PC-9 (cell line): ENCODE measurements around the gene CTXN3. TPM values are rescaled to one million over a fixed set of nuclear protein-coding genes. Genes with fewer than 3 reads are reported as not detected.

Experiments
- BruUV-seq: library from RNA; stranded (reverse); fragments of 400-500 nt; replicated peaks from 2 replicates; lab custom pipeline; 2021; lab: Mats Ljungman, UMichigan
- CTCF ChIA-PET: fragments of 300-600 bp; sonication (Branson Sonifier 250); formaldehyde crosslinking; loops from one replicate; lab custom pipeline; 2022; ENCODE audit warnings: antibody characterized with exemption; lab: Charles Lee
- POLR2A ChIA-PET: fragments of 300-600 bp; sonication (Branson Sonifier 250); formaldehyde crosslinking; loops from one replicate; lab custom pipeline; 2022; ENCODE audit warnings: antibody characterized with exemption; ENCODE audit not compliant: unreplicated experiment; lab: Charles Lee
- DNase-seq, 2 experiments: peaks; one replicate each; pipeline versions ENCODE4 v3.0.0 to v3.0.0-alpha.2; 2015 to 2022; ENCODE audit warnings: mixed read lengths in 1 of 2
- H2AFZ ChIP-seq: fragments of 200-600 bp; sonication (generic); 2 replicates; pipeline ENCODE4 v1.8.1; 2017; ENCODE audit warnings: antibody characterized with exemption
- H3F3A ChIP-seq: fragments of 200-600 bp; sonication (generic); 2 replicates; pipeline ENCODE4 v1.8.1; 2017; ENCODE audit warnings: antibody characterized with exemption, mild to moderate bottlenecking, low read depth; ENCODE audit not compliant: insufficient read depth
- H3K27ac ChIP-seq: fragments of 200-600 bp; sonication (generic); 2 replicates; pipeline ENCODE4 v1.6.1; 2016; ENCODE audit warnings: mixed run types
- H3K27me3 ChIP-seq: fragments of 200-600 bp; sonication (generic); 2 replicates; pipeline ENCODE4 v1.6.1; 2016; ENCODE audit warnings: low read depth, mixed run types; ENCODE audit not compliant: insufficient read depth
- H3K36me3 ChIP-seq: fragments of 200-600 bp; sonication (generic); 2 replicates; pipeline ENCODE4 v1.6.1; 2016; ENCODE audit warnings: low read depth, mixed run types
- H3K4me1 ChIP-seq: fragments of 200-600 bp; sonication (generic); replicated peaks from 2 replicates; pipeline ENCODE4 v1.6.1; 2016; ENCODE audit warnings: mixed run types; ENCODE audit not compliant: insufficient read depth
- H3K4me2 ChIP-seq: fragments of 200-600 bp; sonication (generic); 2 replicates; pipeline ENCODE4 v1.6.1; 2017; ENCODE audit warnings: mixed run types
- H3K4me3 ChIP-seq: fragments of 200-600 bp; sonication (generic); 2 replicates; pipeline ENCODE4 v1.6.1; 2016; ENCODE audit warnings: mixed run types
- H3K79me2 ChIP-seq: fragments of 200-600 bp; sonication (generic); 2 replicates; pipeline ENCODE4 v1.6.1; 2017; ENCODE audit warnings: low read depth, mixed run types
- H3K9me2 ChIP-seq: fragments of 200-600 bp; sonication (generic); 2 replicates; pipeline ENCODE4 v1.8.1; 2017; ENCODE audit warnings: mild to moderate bottlenecking; ENCODE audit not compliant: insufficient read depth
- H3K9me3 ChIP-seq: fragments of 200-600 bp; sonication (generic); 2 replicates; pipeline ENCODE4 v1.8.1; 2016; ENCODE audit warnings: low read depth; ENCODE audit not compliant: insufficient read depth
- H4K20me1 ChIP-seq: fragments of 200-600 bp; sonication (generic); 2 replicates; pipeline ENCODE4 v1.8.1; 2017; ENCODE audit not compliant: insufficient read depth
- CTCF ChIP-seq: fragments of 200-600 bp; sonication (generic); conservative IDR thresholded peaks from 2 replicates; pipeline ENCODE4 v1.6.1; 2017; ENCODE audit warnings: mixed run types, antibody characterized with exemption, mild to moderate bottlenecking, moderate library complexity
- EZH2 ChIP-seq: fragments of 200-600 bp; sonication (generic); IDR thresholded peaks from 2 replicates; pipeline ENCODE4 v1.8.0; 2017; ENCODE audit warnings: antibody characterized with exemption, low read depth
- intact Hi-C: fragments of 100-400 bp; cut with micrococcal nuclease; formaldehyde crosslinking; loops from one replicate; pipeline ENCODE4 v1.10.0; 2022; ENCODE audit not compliant: unreplicated experiment
- total RNA-seq: library from RNA; stranded (reverse); gene quantifications from 2 replicates; pipeline ENCODE4 v1.2.3, GENCODE V29; 2021

Gene CTXN3
- total RNA-seq, 1 experiment from 2014 or later: not detected

- Histone ChIP-seq H3K27me3 (no peaks in the 10 kb centered on the region), H2AFZ (no peak overlapping the region), H3K9me2 (0 out of 2 replicates have a peak, but pooled peaks cover 8% of the 10 kb centered on the region), H3K27ac (no peak overlapping the region), H3K4me2 (no peak overlapping the region), H3K79me2 (no peaks in the 10 kb centered on the region), H3K36me3 (no peaks in the 10 kb centered on the region), H3F3A (no peaks in the 10 kb centered on the region), H3K9me3 (no peaks in the 10 kb centered on the region), H3K4me3 (no peak overlapping the region), H3K4me1 (no peaks in the 10 kb centered on the region), H4K20me1 (no peaks in the 10 kb centered on the region)
- ChIA-PET CTCF (no interaction called here), POLR2A (interaction anchor here (0.5 kb wide), 1 partner anchor 492 kb away, joined by 5 read pairs; no protein-coding TSS in a partner anchor)
- no peak for TF ChIP-seq EZH2
- TF ChIP-seq CTCF: no peak
- BruUV-seq: no TSS peak
- DNase-seq: no peak
- intact Hi-C loops: no loop called here
These were observed 31.7 kb downstream of the CTXN3 start for GRCh38 chr5:127680595-127680994.

DNA sequence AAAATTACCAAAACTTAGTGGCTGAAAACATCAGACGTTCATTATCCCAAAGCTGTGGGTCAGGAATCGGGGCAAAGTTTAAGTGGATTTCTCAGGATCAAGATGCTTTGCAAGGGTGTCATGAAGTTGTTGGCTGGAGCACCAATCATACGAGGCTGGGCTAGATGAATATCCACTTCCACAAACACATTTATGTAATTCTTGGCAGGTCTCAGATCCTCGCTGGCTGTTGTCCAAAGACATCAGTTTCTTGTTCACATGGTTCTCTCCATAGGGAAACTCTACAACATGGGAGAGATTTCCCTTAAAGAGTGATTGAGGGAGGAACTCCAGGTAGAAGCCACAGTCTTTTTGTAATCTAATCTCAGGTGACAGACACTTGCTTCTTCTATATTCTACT, 34.1 kb downstream of the CTXN3 start:
- TF ChIP-seq CTCF (no peak), EZH2 (no peak)
- Histone ChIP-seq H3K36me3 (no peaks in the 10 kb centered on the region), H4K20me1 (no peaks in the 10 kb centered on the region), H3K4me1 (no peaks in the 10 kb centered on the region), H3K9me3 (no peaks in the 10 kb centered on the region), H3K4me2 (no peak overlapping the region), H3K27ac (no peak overlapping the region), H3F3A (no peaks in the 10 kb centered on the region), H3K4me3 (no peak overlapping the region), H3K27me3 (no peaks in the 10 kb centered on the region), H3K9me2 (0 out of 2 replicates have a peak, but pooled peaks cover 8% of the 10 kb centered on the region), H3K79me2 (no peaks in the 10 kb centered on the region), H2AFZ (no peak overlapping the region)
- intact Hi-C loops: no loop called here
- ChIA-PET CTCF (no interaction called here), POLR2A (no interaction called here)
- BruUV-seq: no TSS peak
- no peak for DNase-seq

DNA sequence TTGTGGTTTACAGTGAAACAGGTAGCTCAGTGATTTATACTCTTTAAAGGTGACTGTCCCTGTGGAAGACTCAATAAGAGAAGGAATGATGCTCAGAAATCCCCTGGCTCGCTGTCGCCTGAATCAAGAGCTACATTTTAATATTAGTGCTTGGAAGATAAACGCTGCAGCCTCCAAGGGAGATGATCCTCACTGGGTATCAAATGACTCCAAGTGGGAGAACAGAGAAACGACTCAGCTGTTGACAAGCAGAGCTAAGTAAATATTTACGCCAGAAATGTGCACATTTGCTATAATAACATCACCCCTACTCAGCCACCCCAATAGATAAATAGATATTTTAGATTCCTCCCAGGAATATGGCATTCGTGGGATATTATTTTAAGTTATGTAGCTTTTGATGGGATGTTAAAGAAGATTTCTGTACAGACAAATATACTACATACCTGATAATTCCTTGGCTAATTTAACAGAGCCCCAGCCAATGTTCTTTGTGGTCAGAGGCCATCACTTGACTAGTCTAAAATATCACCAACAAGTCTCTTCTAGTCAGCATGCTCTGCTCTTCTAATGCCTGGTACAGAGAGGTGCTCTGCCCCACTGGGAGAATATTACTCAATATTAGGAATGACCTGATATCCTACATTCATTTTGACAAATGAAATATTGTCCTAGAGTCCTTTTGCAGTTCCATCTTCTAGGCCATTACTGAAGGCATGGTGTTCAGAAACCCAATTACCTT, 36.0 kb downstream of the CTXN3 start:
- H2AFZ ChIP-seq: no peak overlapping the region
- POLR2A ChIA-PET: no interaction called here
- no peak for TF ChIP-seq EZH2
- no peak for TF ChIP-seq CTCF
- no peak overlapping the region for H3K4me3 ChIP-seq
- no peak for DNase-seq
- no peaks in the 10 kb centered on the region for H3K9me3 ChIP-seq
- H3K4me1 ChIP-seq: no peaks in the 10 kb centered on the region
- H3K4me2 ChIP-seq: no peak overlapping the region
- intact Hi-C loops: no loop called here
- BruUV-seq: no TSS peak
- H3K9me2 ChIP-seq: 0 out of 2 replicates have a peak, but pooled peaks cover 8% of the 10 kb centered on the region
- H3K79me2 ChIP-seq: no peaks in the 10 kb centered on the region
- H3F3A ChIP-seq: no peaks in the 10 kb centered on the region
- CTCF ChIA-PET: no interaction called here
- no peaks in the 10 kb centered on the region for H3K36me3 ChIP-seq
- no peak overlapping the region for H3K27ac ChIP-seq
- H3K27me3 ChIP-seq: no peaks in the 10 kb centered on the region
- H4K20me1 ChIP-seq: no peaks in the 10 kb centered on the region
